A549 (cell line): Measurements from ENCODE around the gene XYLB. TPM values are rescaled to one million over a fixed set of nuclear protein-coding genes. Genes with fewer than 3 reads are reported as not detected.

Experiments
- ATAC-seq, 2 experiments: fragments of 200-7000 bp in 1 of 2; fragments of >200 bp in 1 of 2; cut with Nextera tagmentation in 1 of 2; cut with Tn5 transposase in 1 of 2; 3 replicates each; pipeline versions ENCODE4 v1.8.0 to v1.9.1; 2018 to 2020; ENCODE audit warnings: mild to moderate bottlenecking in 1 of 2, moderate library complexity in 1 of 2
- CTCF ChIA-PET: fragments of 300-600 bp; sonication (Branson Sonifier 250); formaldehyde crosslinking; extraction: SDS; loops from one replicate; lab custom pipeline; 2021; ENCODE audit warnings: antibody characterized with exemption, inconsistent platforms; lab: Yijun Ruan, JAX
- POLR2A ChIA-PET: fragments of 350-600 bp; formaldehyde crosslinking; extraction: SDS; loops from one replicate; lab custom pipeline; 2021; ENCODE audit warnings: antibody characterized with exemption, inconsistent platforms; lab: Yijun Ruan, JAX
- DNase-seq, 2 experiments: peaks; one replicate each; pipeline versions ENCODE4 v3.0.0 to v3.0.0-alpha.2; 2011 to 2016; ENCODE audit warnings: low read depth in 1 of 2, low spot score in 1 of 2
- FAIRE-seq: peaks from 2 replicates; lab custom pipeline; 2011; peaks lifted over from hg19 to GRCh38; lab: Jason Lieb, UNC
- H3K27ac ChIP-seq, 2 experiments: fragments of >200 bp; sonication (Bioruptor Twin); formaldehyde crosslinking; 3 replicates each; pipeline ENCODE4 v1.5.1; 2016 to 2017
- H3K4me1 ChIP-seq: fragments of >200 bp; sonication (Bioruptor Twin); formaldehyde crosslinking; 3 replicates; pipeline ENCODE4 v1.6.1; 2016
- H3K4me2 ChIP-seq: fragments of >200 bp; sonication (Bioruptor Twin); formaldehyde crosslinking; 3 replicates; pipeline ENCODE4 v1.6.1; 2016
- H3K4me3 ChIP-seq: fragments of >200 bp; sonication (Bioruptor Twin); formaldehyde crosslinking; 3 replicates; pipeline ENCODE4 v1.5.1; 2016
- H3K9me3 ChIP-seq: fragments of >200 bp; sonication (Bioruptor Twin); formaldehyde crosslinking; 3 replicates; pipeline ENCODE4 v1.6.1; 2016
- CBX8 ChIP-seq: fragments of 200-600 bp; sonication (generic); IDR thresholded peaks from 2 replicates; pipeline ENCODE4 v1.6.1; 2016
- CHD2 ChIP-seq: fragments of 150-350 bp; IDR thresholded peaks from 2 replicates; pipeline ENCODE4 v1.6.1; 2014; ENCODE audit warnings: low read length; ENCODE audit not compliant: partially characterized antibody
- CHD4 ChIP-seq: fragments of 200-600 bp; sonication (generic); IDR thresholded peaks from 2 replicates; pipeline ENCODE4 v1.6.1; 2016; ENCODE audit warnings: antibody characterized with exemption, mild to moderate bottlenecking, borderline replicate concordance
- EHF ChIP-seq: fragments of 250-450 bp; sonication (Bioruptor Pico); IDR thresholded peaks from 2 replicates; pipeline ENCODE4 v1.5.0; 2020; ENCODE audit warnings: mild to moderate bottlenecking
- EHMT2 ChIP-seq: fragments of 200-600 bp; sonication (generic); IDR thresholded peaks from 2 replicates; pipeline ENCODE4 v1.6.1; 2016; ENCODE audit warnings: antibody characterized with exemption, low read depth, mild to moderate bottlenecking, moderate library complexity
- EP300 ChIP-seq, 2 experiments: fragments of >200 bp; sonication (Bioruptor Twin); formaldehyde crosslinking; IDR thresholded peaks; 2 replicates in 1 of 2; 3 replicates in 1 of 2; pipeline ENCODE4 v1.6.1; 2016 to 2017
- ESRRA ChIP-seq: fragments of 150-350 bp; IDR thresholded peaks from 2 replicates; pipeline ENCODE4 v1.6.1; 2014; ENCODE audit warnings: mild to moderate bottlenecking, low read length, borderline replicate concordance
- FOSB ChIP-seq: fragments of 250-450 bp; sonication (Bioruptor Pico); IDR thresholded peaks from 2 replicates; pipeline ENCODE4 v1.5.0; 2020; ENCODE audit warnings: mild to moderate bottlenecking, moderate library complexity
- FOXS1 ChIP-seq: fragments of 250-450 bp; sonication (Bioruptor Pico); IDR thresholded peaks from 2 replicates; pipeline ENCODE4 v1.5.0; 2020; ENCODE audit warnings: mild to moderate bottlenecking, moderate library complexity
- GATA3 ChIP-seq: IDR thresholded peaks from 2 replicates; pipeline ENCODE4 v1.6.1; 2012; ENCODE audit warnings: borderline replicate concordance
- HEYL ChIP-seq: fragments of 250-450 bp; sonication (Bioruptor Pico); IDR thresholded peaks from 2 replicates; pipeline ENCODE4 v1.8.0; 2021; ENCODE audit warnings: mild to moderate bottlenecking, moderate library complexity
- HOXA7 ChIP-seq: fragments of 250-450 bp; sonication (Bioruptor Pico); IDR thresholded peaks from 2 replicates; pipeline ENCODE4 v1.5.0; 2020; ENCODE audit warnings: mild to moderate bottlenecking, moderate library complexity
- JUN ChIP-seq, 2 experiments: fragments of >200 bp; sonication (Bioruptor Twin); formaldehyde crosslinking; IDR thresholded peaks; 2 replicates in 1 of 2; 3 replicates in 1 of 2; pipeline ENCODE4 v1.6.1; 2016 to 2017
- MYC ChIP-seq: IDR thresholded peaks from 2 replicates; pipeline ENCODE4 v1.6.1; 2012; ENCODE audit warnings: mild to moderate bottlenecking, inconsistent platforms, low read length, improper control_type of control experiment, borderline replicate concordance
- NFE2L2 ChIP-seq: fragments of 150-350 bp; conservative IDR thresholded peaks from 2 replicates; pipeline ENCODE4 v1.6.1; 2014; ENCODE audit warnings: low read length
- RARB ChIP-seq: fragments of 250-450 bp; sonication (Bioruptor Pico); IDR thresholded peaks from 2 replicates; pipeline ENCODE4 v1.8.0; 2021; ENCODE audit warnings: mild to moderate bottlenecking, moderate library complexity
- RFX5 ChIP-seq: fragments of 450-650 bp; IDR thresholded peaks from 2 replicates; pipeline ENCODE4 v1.7.1; 2014; ENCODE audit warnings: antibody characterized with exemption, mild to moderate bottlenecking, moderate library complexity
- SREBF2 ChIP-seq: fragments of 450-650 bp; IDR thresholded peaks from 2 replicates; pipeline ENCODE4 v1.6.1; 2014; ENCODE audit warnings: mild to moderate bottlenecking, moderate library complexity
- TFCP2L1 ChIP-seq: fragments of 250-450 bp; sonication (Bioruptor Pico); IDR thresholded peaks from 2 replicates; pipeline ENCODE4 v1.5.0; 2021; ENCODE audit warnings: mild to moderate bottlenecking
- ZC3H11A ChIP-seq: fragments of 450-650 bp; IDR thresholded peaks from 2 replicates; pipeline ENCODE4 v1.6.1; 2014; ENCODE audit warnings: antibody characterized with exemption, mild to moderate bottlenecking
- WGBS: methylation state at CpG from one replicate; pipeline ENCODE4 v1.1.6; 2017; ENCODE audit errors: missing lambda C conversion rate; 5-methylcytosine and 5-hydroxymethylcytosine counted together
- polyA plus RNA-seq, 4 experiments: library from polyadenylated mRNA; depleted of rRNA in 3 of 4; stranded (reverse); fragments of >200 nt; fragmentation: RNase III in 1 of 4; extraction: RNeasy Plus Mini Kit Qiagen cat#74134 plus additional on column Dnase treatment in 1 of 4; gene quantifications; 2 replicates in 3 of 4; 3 replicates in 1 of 4; pipeline ENCODE4 v1.2.3, GENCODE V29; 2011 to 2017
- TF ChIP-seq, protein P1 (sequence below): fragments of 150-350 bp; IDR thresholded peaks from 2 replicates; pipeline ENCODE4 v1.6.1; 2014; ENCODE audit warnings: low read depth, mild to moderate bottlenecking, low read length
- TF ChIP-seq, protein P2 (sequence below): fragments of >200 bp; sonication (Bioruptor Twin); formaldehyde crosslinking; IDR thresholded peaks from 3 replicates; pipeline ENCODE4 v1.6.1; 2016
- TF ChIP-seq, protein P3 (sequence below): fragments of >200 bp; sonication (Bioruptor Twin); formaldehyde crosslinking; IDR thresholded peaks from 3 replicates; pipeline ENCODE4 v1.5.1; 2016
- TF ChIP-seq, protein P4 (sequence below): fragments of 200-600 bp; sonication (generic); IDR thresholded peaks from 2 replicates; pipeline ENCODE4 v1.6.1; 2016; ENCODE audit warnings: antibody characterized with exemption, mild to moderate bottlenecking, moderate library complexity
- TF ChIP-seq, protein P5 (sequence below): fragments of 450-650 bp; IDR thresholded peaks from 2 replicates; pipeline ENCODE4 v1.6.1; 2014; ENCODE audit warnings: antibody characterized with exemption
- TF ChIP-seq, protein P6 (sequence below): fragments of 250-450 bp; sonication (Bioruptor Pico); IDR thresholded peaks from 2 replicates; pipeline ENCODE4 v1.5.0; 2020; ENCODE audit warnings: low read depth, mild to moderate bottlenecking, moderate library complexity

XYLB gene
- polyA plus RNA-seq, 2 of the 4 experiments (the other 2 are of a cell fraction) = 4.9 to 5.4 TPM

DNA sequence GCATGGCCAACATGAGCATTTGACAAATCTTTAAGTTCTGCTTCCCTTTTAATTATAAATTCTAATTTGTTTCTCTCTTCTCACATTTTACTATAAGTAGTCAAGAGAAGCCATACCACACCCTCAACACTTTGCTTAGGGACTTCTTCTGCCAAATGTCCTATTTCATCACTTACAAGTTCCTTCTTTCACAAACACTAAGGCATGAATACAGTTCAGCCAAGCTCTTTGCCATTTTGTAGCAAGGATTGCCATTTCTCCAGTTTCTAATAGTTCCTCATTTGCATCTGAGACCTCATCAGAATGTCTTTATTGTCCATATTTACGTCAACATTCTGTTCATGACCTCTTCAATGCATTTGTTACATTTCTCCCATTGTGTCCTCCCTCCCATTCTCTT is 35.1 kb upstream of the XYLB start:
- Histone ChIP-seq H3K9me3 (no peaks in the 10 kb centered on the region), H3K4me3 (no peak overlapping the region), H3K4me1 (no peaks in the 10 kb centered on the region), H3K27ac (no peak overlapping the region), H3K4me2 (no peak overlapping the region)
- POLR2A ChIA-PET = no interaction called here
- FAIRE-seq (no peak), ATAC-seq (no peak), DNase-seq (no peak)
- TF ChIP-seq EHF (no peak), EHMT2 (no peak)
- TF ChIP-seq, protein P1, sequence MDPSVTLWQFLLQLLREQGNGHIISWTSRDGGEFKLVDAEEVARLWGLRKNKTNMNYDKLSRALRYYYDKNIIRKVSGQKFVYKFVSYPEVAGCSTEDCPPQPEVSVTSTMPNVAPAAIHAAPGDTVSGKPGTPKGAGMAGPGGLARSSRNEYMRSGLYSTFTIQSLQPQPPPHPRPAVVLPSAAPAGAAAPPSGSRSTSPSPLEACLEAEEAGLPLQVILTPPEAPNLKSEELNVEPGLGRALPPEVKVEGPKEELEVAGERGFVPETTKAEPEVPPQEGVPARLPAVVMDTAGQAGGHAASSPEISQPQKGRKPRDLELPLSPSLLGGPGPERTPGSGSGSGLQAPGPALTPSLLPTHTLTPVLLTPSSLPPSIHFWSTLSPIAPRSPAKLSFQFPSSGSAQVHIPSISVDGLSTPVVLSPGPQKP = no peak
- CTCF ChIA-PET = interaction anchor here (0.9 to 1.2 kb wide), 2 partner anchors 13 to 169 kb away, joined by 3 to 4 read pairs; no protein-coding TSS in a partner anchor
- WGBS = 33% methylated on average over 1 of the region's 1 CpG

DNA sequence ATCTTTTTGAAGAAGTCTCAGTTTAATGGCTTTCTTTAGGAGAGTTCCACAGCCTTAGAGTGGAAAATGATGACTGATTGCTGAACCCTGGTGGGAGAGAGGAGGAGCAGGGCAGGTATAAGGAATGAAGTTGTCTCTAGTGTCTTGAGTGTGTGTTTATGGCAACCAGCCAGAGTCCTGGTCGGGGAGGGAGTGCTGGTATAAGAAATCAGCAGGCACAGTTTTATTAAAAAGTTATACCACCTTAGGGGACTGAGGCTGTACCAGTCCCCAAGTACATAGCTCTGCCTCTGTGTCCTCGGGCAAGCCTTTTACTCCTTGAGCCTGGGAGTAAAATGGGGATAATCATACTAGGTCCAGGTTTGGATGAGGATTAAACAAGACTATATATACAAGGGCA is 34.6 kb upstream of the XYLB start:
- 6% methylated on average over 2 of the region's 2 CpGs for WGBS
- Histone ChIP-seq H3K9me3 (no peaks in the 10 kb centered on the region), H3K4me1 (no peaks in the 10 kb centered on the region), H3K4me3 (no peak overlapping the region), H3K4me2 (no peak overlapping the region), H3K27ac (no peak overlapping the region)
- ATAC-seq (no peak), FAIRE-seq (no peak), DNase-seq (no peak)
- TF ChIP-seq MYC (no peak), RARB (no peak), RFX5 (no peak), FOXS1 (no peak), CBX8 (no peak)
- TF ChIP-seq, protein P2, sequence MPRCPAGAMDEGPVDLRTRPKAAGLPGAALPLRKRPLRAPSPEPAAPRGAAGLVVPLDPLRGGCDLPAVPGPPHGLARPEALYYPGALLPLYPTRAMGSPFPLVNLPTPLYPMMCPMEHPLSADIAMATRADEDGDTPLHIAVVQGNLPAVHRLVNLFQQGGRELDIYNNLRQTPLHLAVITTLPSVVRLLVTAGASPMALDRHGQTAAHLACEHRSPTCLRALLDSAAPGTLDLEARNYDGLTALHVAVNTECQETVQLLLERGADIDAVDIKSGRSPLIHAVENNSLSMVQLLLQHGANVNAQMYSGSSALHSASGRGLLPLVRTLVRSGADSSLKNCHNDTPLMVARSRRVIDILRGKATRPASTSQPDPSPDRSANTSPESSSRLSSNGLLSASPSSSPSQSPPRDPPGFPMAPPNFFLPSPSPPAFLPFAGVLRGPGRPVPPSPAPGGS = no peak
- CTCF ChIA-PET = interaction anchor here (0.9 kb wide), 1 partner anchor 14 kb away, joined by 3 read pairs; no protein-coding TSS in a partner anchor
- POLR2A ChIA-PET = no interaction called here

DNA sequence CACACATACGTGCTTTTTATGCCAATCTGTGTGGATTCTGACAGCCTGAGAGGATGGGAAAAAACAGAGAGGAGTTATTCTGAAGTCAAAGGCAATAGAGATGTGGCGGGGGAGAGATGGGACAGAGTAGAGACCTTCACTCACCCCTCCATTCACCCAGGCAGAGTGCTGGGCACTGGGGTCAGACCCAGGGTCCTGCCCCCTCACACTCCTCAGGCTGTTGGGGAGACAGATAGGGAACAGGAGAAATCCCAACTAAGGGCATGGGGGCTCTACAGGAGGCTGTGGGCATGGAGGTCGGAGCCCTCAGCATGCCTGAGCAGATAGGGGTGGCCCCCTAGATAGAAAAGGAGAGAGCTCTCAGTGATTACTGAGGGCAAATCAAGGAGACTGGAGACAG is 34.2 kb upstream of the XYLB start:
- TF ChIP-seq TFCP2L1 (CRISPR knock-in tag) = no peak
- no peak for TF ChIP-seq CBX8
- TF ChIP-seq SREBF2 = no peak
- no peak for TF ChIP-seq GATA3
- no peak for TF ChIP-seq ESRRA
- TF ChIP-seq CHD4 = no peak
- no peak for TF ChIP-seq CHD2
- TF ChIP-seq, protein P3, sequence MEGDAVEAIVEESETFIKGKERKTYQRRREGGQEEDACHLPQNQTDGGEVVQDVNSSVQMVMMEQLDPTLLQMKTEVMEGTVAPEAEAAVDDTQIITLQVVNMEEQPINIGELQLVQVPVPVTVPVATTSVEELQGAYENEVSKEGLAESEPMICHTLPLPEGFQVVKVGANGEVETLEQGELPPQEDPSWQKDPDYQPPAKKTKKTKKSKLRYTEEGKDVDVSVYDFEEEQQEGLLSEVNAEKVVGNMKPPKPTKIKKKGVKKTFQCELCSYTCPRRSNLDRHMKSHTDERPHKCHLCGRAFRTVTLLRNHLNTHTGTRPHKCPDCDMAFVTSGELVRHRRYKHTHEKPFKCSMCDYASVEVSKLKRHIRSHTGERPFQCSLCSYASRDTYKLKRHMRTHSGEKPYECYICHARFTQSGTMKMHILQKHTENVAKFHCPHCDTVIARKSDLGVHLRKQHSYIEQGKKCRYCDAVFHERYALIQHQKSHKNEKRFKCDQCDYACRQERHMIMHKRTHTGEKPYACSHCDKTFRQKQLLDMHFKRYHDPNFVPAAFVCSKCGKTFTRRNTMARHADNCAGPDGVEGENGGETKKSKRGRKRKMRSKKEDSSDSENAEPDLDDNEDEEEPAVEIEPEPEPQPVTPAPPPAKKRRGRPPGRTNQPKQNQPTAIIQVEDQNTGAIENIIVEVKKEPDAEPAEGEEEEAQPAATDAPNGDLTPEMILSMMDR = no peak
- no peak for TF ChIP-seq JUN (IDR thresholded peaks at IDR 0.05)
- no peak for TF ChIP-seq EHMT2
- no peak for TF ChIP-seq HEYL
- no peak for TF ChIP-seq HOXA7 (CRISPR knock-in tag)
- TF ChIP-seq FOSB (CRISPR knock-in tag) = no peak
- TF ChIP-seq, protein P4, sequence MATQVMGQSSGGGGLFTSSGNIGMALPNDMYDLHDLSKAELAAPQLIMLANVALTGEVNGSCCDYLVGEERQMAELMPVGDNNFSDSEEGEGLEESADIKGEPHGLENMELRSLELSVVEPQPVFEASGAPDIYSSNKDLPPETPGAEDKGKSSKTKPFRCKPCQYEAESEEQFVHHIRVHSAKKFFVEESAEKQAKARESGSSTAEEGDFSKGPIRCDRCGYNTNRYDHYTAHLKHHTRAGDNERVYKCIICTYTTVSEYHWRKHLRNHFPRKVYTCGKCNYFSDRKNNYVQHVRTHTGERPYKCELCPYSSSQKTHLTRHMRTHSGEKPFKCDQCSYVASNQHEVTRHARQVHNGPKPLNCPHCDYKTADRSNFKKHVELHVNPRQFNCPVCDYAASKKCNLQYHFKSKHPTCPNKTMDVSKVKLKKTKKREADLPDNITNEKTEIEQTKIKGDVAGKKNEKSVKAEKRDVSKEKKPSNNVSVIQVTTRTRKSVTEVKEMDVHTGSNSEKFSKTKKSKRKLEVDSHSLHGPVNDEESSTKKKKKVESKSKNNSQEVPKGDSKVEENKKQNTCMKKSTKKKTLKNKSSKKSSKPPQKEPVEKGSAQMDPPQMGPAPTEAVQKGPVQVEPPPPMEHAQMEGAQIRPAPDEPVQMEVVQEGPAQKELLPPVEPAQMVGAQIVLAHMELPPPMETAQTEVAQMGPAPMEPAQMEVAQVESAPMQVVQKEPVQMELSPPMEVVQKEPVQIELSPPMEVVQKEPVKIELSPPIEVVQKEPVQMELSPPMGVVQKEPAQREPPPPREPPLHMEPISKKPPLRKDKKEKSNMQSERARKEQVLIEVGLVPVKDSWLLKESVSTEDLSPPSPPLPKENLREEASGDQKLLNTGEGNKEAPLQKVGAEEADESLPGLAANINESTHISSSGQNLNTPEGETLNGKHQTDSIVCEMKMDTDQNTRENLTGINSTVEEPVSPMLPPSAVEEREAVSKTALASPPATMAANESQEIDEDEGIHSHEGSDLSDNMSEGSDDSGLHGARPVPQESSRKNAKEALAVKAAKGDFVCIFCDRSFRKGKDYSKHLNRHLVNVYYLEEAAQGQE = no peak
- TF ChIP-seq, protein P5, sequence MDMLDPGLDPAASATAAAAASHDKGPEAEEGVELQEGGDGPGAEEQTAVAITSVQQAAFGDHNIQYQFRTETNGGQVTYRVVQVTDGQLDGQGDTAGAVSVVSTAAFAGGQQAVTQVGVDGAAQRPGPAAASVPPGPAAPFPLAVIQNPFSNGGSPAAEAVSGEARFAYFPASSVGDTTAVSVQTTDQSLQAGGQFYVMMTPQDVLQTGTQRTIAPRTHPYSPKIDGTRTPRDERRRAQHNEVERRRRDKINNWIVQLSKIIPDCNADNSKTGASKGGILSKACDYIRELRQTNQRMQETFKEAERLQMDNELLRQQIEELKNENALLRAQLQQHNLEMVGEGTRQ = no peak
- no peak for TF ChIP-seq ZC3H11A
- TF ChIP-seq, protein P6, sequence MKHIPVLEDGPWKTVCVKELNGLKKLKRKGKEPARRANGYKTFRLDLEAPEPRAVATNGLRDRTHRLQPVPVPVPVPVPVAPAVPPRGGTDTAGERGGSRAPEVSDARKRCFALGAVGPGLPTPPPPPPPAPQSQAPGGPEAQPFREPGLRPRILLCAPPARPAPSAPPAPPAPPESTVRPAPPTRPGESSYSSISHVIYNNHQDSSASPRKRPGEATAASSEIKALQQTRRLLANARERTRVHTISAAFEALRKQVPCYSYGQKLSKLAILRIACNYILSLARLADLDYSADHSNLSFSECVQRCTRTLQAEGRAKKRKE (CRISPR knock-in tag) = no peak
- no peak for TF ChIP-seq EP300 (IDR thresholded peaks at IDR 0.05)
- no peak for TF ChIP-seq NFE2L2
- DNase-seq (no peak), ATAC-seq (no peak), FAIRE-seq (no peak)
- H3K27ac ChIP-seq = no peak overlapping the region
- H3K4me3 ChIP-seq = no peak overlapping the region
- POLR2A ChIA-PET = no interaction called here
- no peaks in the 10 kb centered on the region for H3K9me3 ChIP-seq
- CTCF ChIA-PET = no interaction called here
- H3K4me2 ChIP-seq = no peak overlapping the region
- no peaks in the 10 kb centered on the region for H3K4me1 ChIP-seq
- 47% methylated on average over 3 of the region's 3 CpGs for WGBS
